ENCODE measurements around the gene PCED1A.
"Not testable (repeated sequence)": the region's sequence is repeated elsewhere in the genome, so short reads cannot be mapped to it uniquely, and the experiment has no call there.

PCED1A gene

DNA sequence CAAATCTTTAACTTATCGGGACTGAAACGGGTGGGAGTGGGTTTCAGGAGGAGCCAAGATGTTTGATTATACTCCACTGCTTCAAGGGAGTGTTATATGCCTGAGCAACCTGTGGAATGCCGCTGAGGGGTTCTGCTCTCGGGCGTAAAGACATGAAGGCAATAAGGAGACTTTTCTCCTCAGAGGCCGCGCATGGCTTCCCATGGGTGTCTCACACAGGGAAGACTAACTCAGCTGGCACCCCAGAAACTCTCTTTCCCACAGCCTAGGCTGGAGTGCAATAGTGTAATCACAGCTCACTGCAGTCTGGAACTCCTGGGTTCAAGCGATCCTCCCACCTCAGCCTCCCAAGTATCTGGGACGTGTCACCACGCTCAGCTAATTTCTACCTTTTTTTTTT is 30.8 kb downstream of the PCED1A start:
- TF ChIP-seq, protein P1, sequence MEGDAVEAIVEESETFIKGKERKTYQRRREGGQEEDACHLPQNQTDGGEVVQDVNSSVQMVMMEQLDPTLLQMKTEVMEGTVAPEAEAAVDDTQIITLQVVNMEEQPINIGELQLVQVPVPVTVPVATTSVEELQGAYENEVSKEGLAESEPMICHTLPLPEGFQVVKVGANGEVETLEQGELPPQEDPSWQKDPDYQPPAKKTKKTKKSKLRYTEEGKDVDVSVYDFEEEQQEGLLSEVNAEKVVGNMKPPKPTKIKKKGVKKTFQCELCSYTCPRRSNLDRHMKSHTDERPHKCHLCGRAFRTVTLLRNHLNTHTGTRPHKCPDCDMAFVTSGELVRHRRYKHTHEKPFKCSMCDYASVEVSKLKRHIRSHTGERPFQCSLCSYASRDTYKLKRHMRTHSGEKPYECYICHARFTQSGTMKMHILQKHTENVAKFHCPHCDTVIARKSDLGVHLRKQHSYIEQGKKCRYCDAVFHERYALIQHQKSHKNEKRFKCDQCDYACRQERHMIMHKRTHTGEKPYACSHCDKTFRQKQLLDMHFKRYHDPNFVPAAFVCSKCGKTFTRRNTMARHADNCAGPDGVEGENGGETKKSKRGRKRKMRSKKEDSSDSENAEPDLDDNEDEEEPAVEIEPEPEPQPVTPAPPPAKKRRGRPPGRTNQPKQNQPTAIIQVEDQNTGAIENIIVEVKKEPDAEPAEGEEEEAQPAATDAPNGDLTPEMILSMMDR (IDR thresholded peaks at IDR 0.05; ENCODE audit: low read depth, low read length): no peak
- no peak for DNase-seq (ENCODE audit: extremely low read depth, low read depth)

DNA sequence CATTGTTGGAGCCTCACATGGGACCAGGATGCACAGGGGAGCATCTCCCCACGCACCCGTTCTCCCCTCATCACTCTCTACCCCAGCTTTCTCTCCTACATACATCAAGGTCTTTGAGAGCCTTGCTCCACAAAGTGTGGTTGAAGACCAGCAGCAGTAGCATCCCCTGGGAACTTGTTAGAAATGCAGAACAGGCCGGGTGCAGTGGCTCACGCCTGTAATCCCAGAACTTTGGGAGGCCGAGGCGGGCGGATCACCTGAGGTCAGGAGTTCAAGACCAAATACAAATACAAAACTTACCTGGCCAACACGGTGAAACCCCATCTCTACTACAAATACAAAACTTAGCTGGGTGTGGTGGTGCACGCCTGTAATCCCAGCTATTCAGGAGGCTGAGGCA is 32.5 kb downstream of the PCED1A start:
- DNase-seq (ENCODE audit: extremely low read depth, low read depth): not testable (repeated sequence)

DNA sequence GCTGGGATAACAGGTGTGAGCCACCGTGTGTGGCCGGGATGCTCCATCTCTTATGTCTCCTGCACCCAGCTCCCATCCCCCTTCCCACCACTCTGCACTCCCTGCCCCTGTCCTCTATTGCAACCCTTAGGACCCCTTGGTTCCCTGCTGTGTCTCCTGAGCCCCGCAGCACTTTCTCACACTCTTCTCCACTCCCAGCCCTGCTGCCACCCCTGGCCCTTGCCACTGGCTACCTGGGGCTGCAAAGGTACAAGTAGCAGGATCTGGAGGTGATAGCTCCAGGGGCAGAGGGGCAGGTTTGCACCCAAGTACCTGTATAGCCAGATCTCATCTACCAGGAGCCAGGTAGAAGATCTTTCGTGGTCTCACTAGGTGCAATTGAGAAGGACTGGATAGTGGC is 33.4 kb downstream of the PCED1A start:
- DNase-seq (ENCODE audit: extremely low read depth, low read depth): no peak
- TF ChIP-seq, protein P1 (IDR thresholded peaks at IDR 0.05; ENCODE audit: low read depth, low read length): no peak

DNA sequence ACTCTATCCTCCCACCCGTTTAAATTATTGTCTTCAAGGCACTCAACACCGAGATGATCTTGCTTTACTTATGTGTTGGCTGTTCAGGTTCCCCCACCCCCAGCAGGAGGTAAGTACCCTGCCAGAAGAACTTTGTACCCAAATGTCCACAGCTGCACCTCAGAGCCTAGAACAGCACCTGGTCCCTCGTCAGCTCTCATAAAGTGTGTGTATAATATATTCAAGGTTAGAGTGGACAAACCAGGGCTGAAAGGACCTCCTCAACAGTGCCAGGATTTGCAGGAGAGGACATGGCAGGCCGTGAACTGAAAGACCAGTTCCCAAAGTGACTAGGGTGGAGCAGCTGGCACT is 34.1 kb downstream of the PCED1A start:
- DNase-seq (ENCODE audit: extremely low read depth, low read depth): no peak
- TF ChIP-seq, protein P1 (IDR thresholded peaks at IDR 0.05; ENCODE audit: low read depth, low read length): no peak

DNA sequence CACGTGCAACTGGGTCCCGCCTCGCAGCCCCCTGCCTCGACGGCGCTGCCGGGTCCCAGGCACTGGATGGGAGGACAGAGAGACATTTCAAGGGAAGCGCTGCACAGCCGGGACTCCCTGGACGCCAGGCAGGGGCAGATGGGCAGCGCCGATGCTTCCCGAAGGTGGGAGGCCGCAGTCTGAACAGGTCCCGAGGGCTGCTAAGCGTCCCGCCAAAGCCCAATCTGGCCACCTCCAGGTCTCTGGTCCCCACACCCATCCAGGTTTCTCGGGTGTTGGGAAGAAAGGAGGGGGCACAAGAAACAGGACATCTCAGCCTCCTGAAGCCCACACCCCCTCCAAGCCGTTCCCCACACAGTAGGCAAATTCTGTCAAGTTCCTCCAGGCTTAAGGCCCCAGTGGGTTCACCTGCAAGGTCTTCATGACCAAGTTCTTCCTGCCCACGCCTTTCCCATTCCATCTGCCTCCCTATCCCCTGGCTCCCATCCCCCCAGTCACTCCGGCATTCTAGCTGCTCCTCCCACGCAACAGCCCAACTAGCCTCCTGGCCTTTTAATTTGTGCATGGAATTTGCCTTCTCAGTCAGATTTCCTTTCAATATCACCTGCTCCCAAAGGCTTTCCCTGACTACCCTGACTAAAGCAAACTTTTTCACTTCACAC is 34.6 kb downstream of the PCED1A start:
- no peak for DNase-seq (ENCODE audit: extremely low read depth, low read depth)
- TF ChIP-seq, protein P1 (IDR thresholded peaks at IDR 0.05; ENCODE audit: low read depth, low read length): no peak

DNA sequence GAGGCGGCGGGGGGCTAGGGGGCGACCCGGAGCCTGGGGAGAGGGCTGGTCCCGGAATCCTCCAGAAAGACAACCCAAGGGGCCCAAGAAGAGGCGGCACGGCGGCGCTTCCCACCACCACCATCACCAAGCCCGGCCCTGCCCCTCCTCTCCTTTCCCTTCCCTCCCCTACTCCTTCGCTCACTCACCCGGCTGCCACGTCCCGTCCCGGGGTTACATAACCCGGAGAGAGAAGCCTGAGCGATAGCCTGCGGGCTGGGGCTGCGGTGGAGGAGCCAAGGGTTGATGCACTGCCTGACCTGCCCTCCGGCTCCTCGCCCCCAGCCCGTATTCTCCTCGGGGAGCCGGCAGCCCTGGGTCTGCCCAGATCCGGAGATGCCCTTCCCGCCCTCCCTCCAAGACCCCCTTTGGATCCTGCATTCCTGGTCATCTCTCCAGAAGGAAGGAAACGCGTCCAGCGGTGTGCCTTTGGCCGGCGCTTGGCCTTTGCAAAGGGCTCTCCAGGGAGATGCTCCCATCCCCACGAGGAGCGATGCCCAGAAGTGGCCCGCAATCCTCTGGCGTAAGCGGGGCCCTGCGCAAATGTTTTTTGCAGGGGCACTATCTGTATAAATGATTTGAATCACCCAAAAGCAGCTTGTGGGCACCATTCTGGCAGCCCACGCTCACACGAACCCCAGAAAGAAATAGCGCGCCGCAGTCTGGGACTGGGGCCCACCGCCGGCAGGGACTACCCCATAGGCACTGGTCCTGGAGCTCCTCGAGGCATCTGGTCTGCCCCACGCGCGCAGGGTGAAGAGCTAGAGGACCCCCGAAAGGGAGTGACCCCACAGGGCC is 35.4 kb downstream of the PCED1A start:
- no peak for DNase-seq (ENCODE audit: extremely low read depth, low read depth)

DNA sequence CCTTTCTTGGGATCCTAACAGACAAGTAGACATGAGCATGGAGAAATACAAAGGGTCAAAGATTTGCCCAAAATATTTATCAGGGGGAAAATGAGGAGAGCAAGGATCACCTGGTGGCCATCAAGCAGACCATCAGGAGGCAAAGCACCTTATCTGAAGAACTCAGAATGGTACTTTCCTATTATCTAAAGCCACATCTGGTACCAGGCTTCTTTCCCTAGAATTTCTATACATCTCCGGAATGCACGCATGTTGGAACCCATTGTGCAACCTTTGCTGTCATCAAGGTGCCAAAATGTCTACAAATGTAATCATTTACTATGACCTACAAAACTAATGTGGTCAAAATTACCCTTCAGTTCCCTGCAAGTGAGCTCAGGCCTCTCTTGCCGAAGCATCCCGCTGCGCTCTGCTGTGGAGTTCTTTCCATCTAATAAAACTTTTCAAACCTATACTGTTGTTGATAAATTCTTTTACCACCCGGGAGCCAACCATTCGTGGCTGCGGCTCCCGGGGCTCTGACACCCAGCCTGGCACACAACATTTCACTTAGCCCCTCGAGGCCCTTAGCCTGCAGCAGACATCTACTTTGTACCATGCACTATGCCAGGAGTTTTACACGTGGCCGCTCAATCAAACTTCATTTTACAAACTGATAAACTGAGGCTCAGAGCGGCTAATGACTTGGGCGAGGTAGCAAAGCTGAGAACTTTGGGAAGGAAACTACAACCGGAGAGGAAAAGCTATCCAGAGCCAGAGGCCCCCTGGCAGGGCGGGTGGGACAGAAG is 36.2 kb downstream of the PCED1A start:
- TF ChIP-seq, protein P1 (IDR thresholded peaks at IDR 0.05; ENCODE audit: low read depth, low read length): no peak
- no peak for DNase-seq (ENCODE audit: extremely low read depth, low read depth)

More for the DNA sequence above, 35.4 kb downstream of the PCED1A start:
- TF ChIP-seq, protein P1 (IDR thresholded peaks at IDR 0.05; ENCODE audit: low read depth, low read length): no peak

Measured in AG09319 (cell line).